ENCODE data around the gene FARP1.

DNA sequence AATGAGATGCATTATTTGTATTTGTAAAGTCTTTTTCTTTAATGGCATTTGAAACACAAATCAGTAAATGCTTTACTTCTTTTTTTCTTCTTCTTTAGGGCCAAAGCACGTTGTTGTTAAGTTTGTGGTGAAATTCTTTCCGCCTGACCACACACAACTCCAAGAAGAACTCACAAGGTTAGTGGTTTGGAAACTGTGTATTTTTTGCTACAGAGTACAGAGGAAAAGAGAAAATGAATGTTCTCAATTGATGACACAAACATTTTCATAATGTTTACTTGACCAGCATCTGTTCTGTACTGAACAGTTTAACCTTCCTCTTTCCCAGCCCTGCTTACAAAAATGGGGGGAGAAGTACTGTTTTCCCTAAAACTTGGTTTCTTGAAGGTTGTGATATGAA lies 225.1 kb downstream of the FARP1 start:
- no peak for TF ChIP-seq CTCF (IDR thresholded peaks at IDR 0.05; ENCODE audit: low read depth, low read length, poor library complexity, severe bottlenecking)
- TF ChIP-seq EZH2phosphoT487 (IDR thresholded peaks at IDR 0.05; ENCODE audit: borderline replicate concordance, low read length): no peak

Data from DOHH2 (cell line).